HG03135 (cell line): ENCODE data around the gene SMYD4.
"Not testable (repeated sequence)": the region's sequence is repeated elsewhere in the genome, so short reads cannot be mapped to it uniquely, and the experiment has no call there.

Experiments used
- ATAC-seq: cut with Tn5 transposase; IDR thresholded peaks from one replicate; pipeline ENCODE4 v1.9.1; 2021; ENCODE audit warnings: mild to moderate bottlenecking, moderate library complexity; ENCODE audit not compliant: unreplicated experiment

Gene SMYD4

GRCh38 chr17:1834380-1835149 lies 4.9 kb upstream of the SMYD4 start:
- peak; percentile 52 for ATAC-seq

DNA sequence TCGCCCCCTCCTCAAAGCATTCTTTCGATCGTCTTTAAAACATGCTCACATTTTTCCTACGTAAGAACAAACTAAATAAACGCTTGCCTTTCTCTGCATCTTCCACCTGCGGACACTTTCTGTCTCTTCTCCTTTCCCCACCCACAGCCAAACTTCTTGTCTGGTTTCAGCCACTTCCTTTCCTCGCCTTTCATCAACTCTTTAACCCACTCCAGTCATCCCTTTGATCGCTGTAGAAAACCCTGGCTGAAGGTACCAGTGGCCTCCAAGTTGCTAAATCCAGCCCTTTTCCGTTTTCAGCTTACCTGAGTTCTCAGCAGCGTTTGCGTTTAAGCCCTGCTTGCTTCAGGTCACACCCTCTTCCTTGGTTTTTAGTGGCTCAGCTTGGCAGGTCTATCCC lies 586 bp upstream of the SMYD4 start:
- no peak for ATAC-seq

GRCh38 chr17:1829216-1829591 lies 498 bp downstream of the SMYD4 start:
- peak; percentile 2 for ATAC-seq

DNA sequence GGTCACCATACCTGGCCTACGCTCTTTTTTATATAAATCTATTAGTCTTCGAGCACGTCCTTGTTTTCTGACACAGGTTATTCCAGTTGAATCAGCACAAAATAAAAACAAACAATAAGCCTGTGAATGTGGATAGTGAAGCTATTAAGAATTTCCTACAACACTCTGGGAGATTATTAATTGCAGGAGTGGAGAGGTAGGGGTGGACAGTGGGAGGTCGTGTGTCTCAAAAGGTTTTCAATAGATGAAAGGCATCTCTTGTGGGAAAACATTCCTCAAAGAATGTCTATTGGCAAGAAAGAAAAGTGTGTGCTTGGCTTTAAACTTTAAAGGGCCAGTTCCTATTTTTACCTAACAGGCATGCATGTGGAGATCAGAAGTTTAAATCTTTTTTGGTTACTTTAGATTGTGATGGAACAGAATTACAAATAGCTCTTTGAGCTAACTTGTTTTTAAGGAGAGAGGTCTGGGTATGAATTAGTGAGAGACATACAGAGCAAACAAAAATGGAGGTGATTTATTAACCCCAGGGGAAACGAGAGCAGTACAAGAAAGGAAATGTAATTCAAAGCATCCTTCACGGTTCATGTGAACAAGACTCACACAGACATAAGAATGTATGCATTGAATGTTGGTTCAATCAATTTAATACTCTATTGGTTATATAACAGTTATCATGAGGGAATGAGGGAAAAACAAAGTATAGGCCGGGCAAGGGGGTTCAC lies 9.0 kb downstream of the SMYD4 start:
- no peak for ATAC-seq

GRCh38 chr17:1813088-1813487 lies 16.6 kb downstream of the SMYD4 start:
- ATAC-seq: no peak

DNA sequence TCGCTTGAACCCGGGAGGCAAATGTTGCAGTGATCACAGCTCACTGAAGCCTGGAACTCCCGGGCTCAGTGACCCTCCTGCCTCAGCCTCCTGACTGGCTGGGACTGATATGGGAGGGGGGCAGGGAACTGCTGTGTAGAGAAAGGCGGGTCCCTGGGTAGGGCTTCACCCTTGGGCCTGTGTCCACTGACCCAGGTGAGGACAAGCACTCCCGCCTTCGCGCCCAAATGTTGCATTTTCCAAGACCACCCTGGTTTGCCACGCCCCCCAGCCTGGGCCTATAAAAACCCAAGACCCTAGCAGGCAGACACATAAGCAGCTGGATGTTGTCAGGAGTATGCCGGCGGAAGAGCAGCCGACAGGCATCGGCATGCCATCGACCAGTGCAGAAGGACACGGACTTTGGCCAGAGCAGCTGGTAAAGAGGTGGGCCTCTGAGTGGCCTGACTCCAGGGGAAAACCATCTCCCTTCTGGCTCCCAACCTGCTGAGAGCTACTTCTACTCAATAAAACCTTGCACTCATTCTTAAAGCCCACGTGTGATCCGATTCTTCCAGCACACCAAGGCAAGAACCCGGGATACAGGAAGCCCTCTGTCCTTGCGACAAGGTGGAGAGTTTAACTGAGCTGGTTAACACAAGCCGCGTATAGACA lies 19.1 kb downstream of the SMYD4 start:
- no peak for ATAC-seq

- not testable (repeated sequence) for ATAC-seq
These were observed 19.9 kb downstream of the SMYD4 start for GRCh38 chr17:1809815-1810214.

DNA sequence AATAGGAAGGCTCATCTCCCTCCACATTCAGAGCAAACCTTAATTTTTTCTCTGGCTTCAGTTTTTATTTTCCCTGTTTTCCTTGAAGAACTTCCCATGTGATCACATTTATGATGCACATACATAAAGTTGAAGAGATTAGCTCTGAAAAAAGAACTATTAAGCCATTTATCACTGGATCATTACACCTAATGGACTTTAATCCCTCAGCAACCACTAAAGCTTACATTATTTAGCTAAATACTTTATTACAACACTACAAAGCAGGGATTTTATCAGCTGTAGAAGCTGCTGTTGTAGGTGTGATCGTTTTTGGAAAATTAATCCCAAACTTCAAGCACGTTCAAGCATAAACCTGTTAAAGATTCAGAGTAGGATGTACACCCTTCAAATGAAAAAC lies 21.1 kb downstream of the SMYD4 start:
- ATAC-seq: no peak

- ATAC-seq: no peak
These were observed 21.8 kb downstream of the SMYD4 start for GRCh38 chr17:1807890-1808289.

DNA sequence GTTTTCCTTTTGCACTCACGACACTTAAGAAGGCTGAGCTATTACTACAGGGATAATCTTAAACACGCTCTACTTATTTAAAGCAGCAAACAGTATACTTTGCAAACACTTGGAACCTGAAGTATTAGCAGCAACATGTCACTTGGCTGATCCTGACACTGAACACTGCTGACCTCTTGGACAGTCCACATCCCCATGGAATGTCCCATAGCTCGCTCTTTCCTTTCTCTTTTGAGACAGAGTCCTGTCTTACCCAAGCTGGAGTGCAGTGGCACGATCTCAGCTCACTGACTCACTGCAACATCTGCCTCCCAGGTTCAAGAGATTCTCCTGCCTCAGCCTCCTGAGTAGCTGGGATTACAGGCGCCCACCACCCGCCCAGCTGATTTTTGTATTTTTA lies 26.4 kb downstream of the SMYD4 start:
- ATAC-seq: no peak

DNA sequence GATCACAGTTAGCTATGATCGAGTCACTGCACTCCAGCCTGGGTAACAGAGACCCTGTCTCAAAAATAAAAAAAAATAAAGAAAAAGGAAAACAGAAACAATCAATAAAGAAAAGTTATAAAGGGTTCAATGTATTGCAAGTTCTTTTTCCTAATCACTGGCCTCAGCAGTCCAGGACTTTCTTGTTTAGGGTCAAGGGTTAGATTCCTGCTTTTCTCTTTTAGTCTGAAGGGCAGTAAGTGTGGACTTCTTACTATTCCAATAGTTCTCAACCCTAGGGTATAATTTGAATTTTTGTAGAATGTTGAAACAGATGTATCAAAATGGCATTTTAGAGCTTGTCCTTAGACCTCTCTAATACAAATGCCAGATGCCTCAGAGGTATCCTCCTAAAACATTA lies 27.3 kb downstream of the SMYD4 start:
- no peak for ATAC-seq

DNA sequence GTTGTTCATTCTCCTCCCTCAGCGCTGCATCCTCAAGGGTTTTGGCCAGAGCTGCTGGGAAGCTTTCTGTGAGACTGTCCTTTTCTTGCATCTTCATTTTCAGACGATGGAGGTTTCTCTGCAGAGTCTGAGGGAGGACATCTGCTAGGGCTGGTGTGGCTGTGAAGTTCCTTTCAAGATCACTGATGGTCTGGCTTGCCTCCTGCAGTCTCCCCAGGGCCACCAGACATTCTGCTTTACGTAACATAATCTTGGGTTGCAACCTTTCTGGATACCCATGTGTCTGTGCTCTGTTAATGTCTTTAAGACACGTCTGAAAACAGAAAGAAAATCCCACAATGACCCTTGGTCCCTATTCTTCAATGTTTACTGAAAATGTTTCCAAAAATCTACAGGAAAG lies 29.0 kb downstream of the SMYD4 start:
- no peak for ATAC-seq

GRCh38 chr17:1800240-1800639 lies 29.5 kb downstream of the SMYD4 start:
- no peak for ATAC-seq

DNA sequence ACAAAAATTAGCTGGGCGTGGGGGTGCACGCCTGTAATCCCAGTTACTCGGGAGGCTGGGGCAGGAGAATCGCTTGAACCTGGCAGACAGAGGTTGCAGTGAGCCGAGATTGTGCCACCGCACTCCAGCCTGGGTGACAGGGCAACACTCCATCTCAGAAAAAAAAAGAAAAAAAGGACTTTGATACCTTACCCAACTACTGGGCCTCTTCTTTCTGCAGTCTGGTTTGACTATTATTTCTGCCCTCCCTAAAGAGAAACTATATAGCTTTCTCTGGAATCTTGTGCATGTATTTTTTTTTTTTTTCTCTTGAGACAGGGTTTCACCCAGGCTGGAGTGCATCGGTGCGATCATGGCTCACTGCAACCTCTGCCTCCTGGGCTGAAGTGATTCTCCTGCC lies 31.9 kb downstream of the SMYD4 start:
- ATAC-seq: not testable (repeated sequence)

GRCh38 chr17:1797323-1797722 lies 32.4 kb downstream of the SMYD4 start:
- ATAC-seq: no peak

DNA sequence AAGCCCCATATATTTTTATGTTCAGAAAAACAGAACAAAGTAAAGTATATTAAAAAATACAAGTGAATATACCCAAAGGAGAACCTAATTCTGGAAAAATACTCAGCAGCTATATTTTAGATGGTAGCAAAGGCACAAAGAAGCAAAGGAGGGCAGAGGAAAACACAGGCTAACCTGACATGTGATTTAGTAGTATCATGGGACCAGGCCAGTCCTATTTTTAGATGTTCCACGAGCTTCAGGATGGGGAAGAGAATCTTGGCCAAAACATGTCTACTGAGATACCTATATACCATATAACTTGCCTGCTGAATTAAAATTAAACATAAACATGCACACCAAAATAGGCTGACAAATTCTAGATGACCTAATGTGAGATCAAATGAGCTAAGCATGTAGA lies 32.9 kb downstream of the SMYD4 start:
- no peak for ATAC-seq

- ATAC-seq: no peak
These were observed 36.3 kb downstream of the SMYD4 start for GRCh38 chr17:1793447-1793806.

DNA sequence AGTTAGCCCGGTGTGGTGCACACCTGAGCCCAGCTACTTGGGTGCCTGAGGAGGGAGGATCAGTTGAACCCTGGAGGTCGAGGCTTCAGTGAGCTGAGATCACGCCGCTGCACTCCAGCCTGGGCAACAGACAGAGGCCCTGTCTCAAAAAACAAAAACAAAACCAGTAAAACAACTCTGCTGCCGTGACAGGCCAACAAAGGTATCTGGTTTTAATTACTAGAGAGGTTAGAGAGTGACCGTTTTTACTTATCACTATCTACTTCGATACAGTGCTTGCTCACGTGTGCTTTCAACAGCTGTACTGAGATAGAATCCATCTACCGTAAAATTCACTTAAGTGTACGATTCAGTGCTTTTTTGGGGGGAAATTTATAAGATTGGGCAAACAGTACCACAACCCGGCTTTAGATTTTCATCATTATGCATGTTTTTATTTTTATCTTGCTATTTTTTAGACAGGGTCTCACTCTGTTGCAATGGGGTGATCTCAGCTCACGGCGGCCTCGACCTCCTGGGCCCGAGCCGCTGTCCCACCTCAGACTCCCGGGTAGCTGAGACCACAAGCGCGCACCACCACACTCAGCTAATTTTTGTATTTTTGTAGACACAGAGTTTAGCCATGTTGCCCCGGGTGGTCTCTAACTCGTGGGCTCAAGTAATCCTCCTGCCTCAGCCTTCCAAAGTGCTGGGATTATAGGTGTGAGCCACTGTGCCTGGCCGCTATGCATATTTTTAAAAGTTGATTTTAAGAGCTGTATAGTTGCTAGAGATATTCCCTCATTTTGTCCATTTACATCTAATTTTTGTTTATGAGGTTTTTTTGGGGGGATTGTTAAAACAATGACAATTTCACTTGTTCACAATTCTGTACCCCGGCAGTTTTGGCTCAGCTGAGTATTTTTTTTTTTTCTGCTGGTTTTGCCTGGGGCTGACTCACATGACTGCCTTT lies 36.9 kb downstream of the SMYD4 start:
- ATAC-seq: no peak

GRCh38 chr17:1789936-1790335 lies 39.8 kb downstream of the SMYD4 start:
- ATAC-seq: no peak

DNA sequence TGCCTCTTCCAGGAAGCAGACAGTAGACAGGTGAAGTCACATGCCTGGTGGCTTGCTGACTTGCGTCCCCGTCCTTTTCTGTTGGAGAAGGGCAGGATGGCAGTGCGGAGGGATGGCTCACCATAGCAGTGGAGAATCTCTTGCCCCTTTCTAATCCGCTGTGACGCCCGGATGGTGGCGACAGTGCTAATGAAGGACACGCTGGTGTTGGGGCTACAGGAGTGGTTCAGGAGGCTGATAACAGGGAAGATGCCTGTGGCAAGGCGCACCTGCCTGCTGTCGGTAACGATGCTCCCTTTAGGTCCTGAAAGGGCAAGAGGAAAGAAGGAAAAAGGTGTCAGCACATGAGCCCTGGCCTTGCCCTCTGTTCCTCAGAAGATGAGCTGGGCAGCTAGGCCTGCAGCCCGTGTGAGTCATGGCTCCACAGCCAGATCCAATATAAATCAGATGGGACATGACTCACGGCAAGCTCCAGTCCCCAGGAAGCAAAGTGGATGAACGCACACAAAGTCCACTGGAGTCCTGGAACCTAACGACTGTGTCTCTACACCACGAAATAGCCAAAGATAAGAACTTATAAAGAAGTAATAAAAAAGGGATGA lies 42.3 kb downstream of the SMYD4 start:
- no peak for ATAC-seq

DNA sequence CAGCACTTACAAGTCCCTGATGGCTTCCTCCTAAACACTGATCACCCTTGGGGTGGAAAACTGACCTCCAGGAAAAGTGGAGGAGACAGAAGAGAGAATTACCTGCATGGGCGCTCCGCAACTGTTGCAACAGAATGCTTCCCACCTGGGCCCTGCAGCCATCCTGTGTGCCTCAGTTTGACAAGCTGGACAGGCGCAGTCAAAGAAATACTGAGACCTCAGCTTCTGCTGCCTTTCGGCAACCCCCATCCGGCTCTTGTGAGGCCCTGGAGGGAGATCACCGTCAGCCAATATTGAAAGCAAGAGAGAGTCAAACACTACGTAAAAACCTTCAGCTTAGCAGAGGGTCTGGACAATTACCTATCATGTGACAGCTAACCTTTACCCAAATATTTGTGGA lies 43.0 kb downstream of the SMYD4 start:
- no peak for ATAC-seq
